Left lung (tissue), 10 donors: ENCODE results near the gene DIP2A. TPM values are rescaled to one million over a fixed set of nuclear protein-coding genes. Genes with fewer than 3 reads are reported as not detected.

ENCODE experiments used
- ATAC-seq: fragments of 200-7000 bp; cut with Tn5 transposase; one replicate; pipeline ENCODE4 v1.9.1; 2020; ENCODE audit warnings: moderate library complexity
- DNase-seq, 4 donors: peaks; one replicate each; pipeline ENCODE4 v3.0.0-alpha.2; 2013 to 2020
- H3K27ac ChIP-seq, 2 donors: fragments of 200-600 bp; sonication (generic) in 1 of 2; one replicate each; pipeline versions ENCODE4 v1.5.0 to v1.8.0; 2020 to 2021
- H3K27me3 ChIP-seq, 2 donors: fragments of 200-600 bp; sonication (generic) in 1 of 2; one replicate each; pipeline versions ENCODE4 v1.5.0 to v1.8.0; 2020 to 2021
- H3K36me3 ChIP-seq, 2 donors: fragments of 200-600 bp; sonication (generic) in 1 of 2; one replicate each; pipeline versions ENCODE4 v1.5.0 to v1.8.0; 2020 to 2021
- H3K4me1 ChIP-seq, 2 donors: fragments of 200-600 bp; one replicate each; pipeline ENCODE4 v1.8.0; 2021
- H3K4me3 ChIP-seq, 2 donors: fragments of 200-600 bp; sonication (generic) in 1 of 2; one replicate each; pipeline versions ENCODE4 v1.5.0 to v1.8.0; 2020 to 2021; ENCODE audit warnings: mild to moderate bottlenecking in 1 of 2
- H3K9me3 ChIP-seq, 2 donors: fragments of 200-600 bp; sonication (generic) in 1 of 2; one replicate each; pipeline versions ENCODE4 v1.5.0 to v1.8.0; 2020 to 2021
- CTCF ChIP-seq, 2 donors: fragments of 200-600 bp; sonication (generic) in 1 of 2; IDR thresholded peaks; one replicate each; pipeline versions ENCODE4 v1.5.0 to v1.8.0; 2021; ENCODE audit warnings: antibody characterized with exemption in 2 of 2
- intact Hi-C, 2 donors: fragments of 100-400 bp; cut with DNase I; formaldehyde crosslinking; loops; one replicate each; pipeline versions ENCODE4 v1.11.2 to v1.14.2; 2022
- polyA plus RNA-seq, 6 donors: library from polyadenylated mRNA; unstranded; fragments of 120-200 nt; gene quantifications; one replicate each; pipeline ENCODE4 v1.2.1, GENCODE V29; 2013; ENCODE audit not compliant: insufficient read length in 6 of 6
- total RNA-seq, 2 donors: library from RNA; stranded (reverse); fragmentation: NEBNext Ultra II Directional; extraction: Animal tissue kit (Norgen Biotek cat#: 25700); gene quantifications; one replicate each; pipeline ENCODE4 v1.2.1, GENCODE V29; 2021
- donor health status: DM: no; HTN: yes; CAD: no.
- donor health status: DM: no; HTN: no; CAD: no.

Gene DIP2A
- total and polyA plus RNA-seq, 8 donors: 31.5 to 75.3 (median 62.6) TPM

- Histone ChIP-seq H3K4me1 (no peaks in the 10 kb centered on the region), H3K27ac (no peak overlapping the region), H3K27me3 (no peaks in the 10 kb centered on the region), H3K4me3 (no peak overlapping the region), H3K9me3 (no peaks in the 10 kb centered on the region), H3K36me3 (peaks cover 0 to 95% of the 10 kb centered on the region in 2 donors)
- TF ChIP-seq CTCF (IDR thresholded peaks at IDR 0.05): no peak
- ATAC-seq (no peak), DNase-seq (no peak)
- intact Hi-C loops: no loop called here
Measured at GRCh38 chr21:46543306-46543705, 84.6 kb downstream of the DIP2A start.

- no peaks in the 10 kb centered on the region for H3K27me3 ChIP-seq
- no peak for DNase-seq
- no peak overlapping the region for H3K27ac ChIP-seq
- H3K4me3 ChIP-seq: no peak overlapping the region
- no peak for ATAC-seq
- TF ChIP-seq CTCF (IDR thresholded peaks at IDR 0.05): no peak
- H3K4me1 ChIP-seq: no peaks in the 10 kb centered on the region
- intact Hi-C loops: no loop called here
- H3K36me3 ChIP-seq: peaks cover 0 to 88% of the 10 kb centered on the region in 2 donors
- H3K9me3 ChIP-seq: no peaks in the 10 kb centered on the region
Measured at GRCh38 chr21:46544003-46544402, 85.3 kb downstream of the DIP2A start.

GRCh38 chr21:46544824-46545223 lies 86.1 kb downstream of the DIP2A start:
- Histone ChIP-seq H3K4me1 (peaks cover 0 to under 1% of the 10 kb centered on the region in 2 donors), H3K27me3 (no peaks in the 10 kb centered on the region), H3K36me3 (peaks cover 0 to 84% of the 10 kb centered on the region in 2 donors), H3K27ac (no peak overlapping the region), H3K4me3 (no peak overlapping the region), H3K9me3 (no peaks in the 10 kb centered on the region)
- intact Hi-C loops: no loop called here
- ATAC-seq: no peak
- DNase-seq: no peak
- no peak for TF ChIP-seq CTCF (IDR thresholded peaks at IDR 0.05)

- peaks cover 0 to 83% of the 10 kb centered on the region in 2 donors for H3K36me3 ChIP-seq
- ATAC-seq: no peak
- no peak for DNase-seq
Measured at GRCh38 chr21:46545363-46545762, 86.7 kb downstream of the DIP2A start.

GRCh38 chr21:46545911-46546310 lies 87.2 kb downstream of the DIP2A start:
- intact Hi-C loops: no loop called here
- ATAC-seq: no peak
- Histone ChIP-seq H3K36me3 (peaks cover 0 to 82% of the 10 kb centered on the region in 2 donors), H3K4me1 (peaks cover 0 to 7% of the 10 kb centered on the region in 2 donors), H3K9me3 (no peaks in the 10 kb centered on the region), H3K27ac (no peak overlapping the region), H3K4me3 (no peak overlapping the region), H3K27me3 (no peaks in the 10 kb centered on the region)
- no peak for TF ChIP-seq CTCF (IDR thresholded peaks at IDR 0.05)
- no peak for DNase-seq

More at GRCh38 chr21:46545363-46545762, 86.7 kb downstream of the DIP2A start:
- H3K4me3 ChIP-seq: no peak overlapping the region
- H3K27me3 ChIP-seq: no peaks in the 10 kb centered on the region
- no peak overlapping the region for H3K27ac ChIP-seq
- no peaks in the 10 kb centered on the region for H3K9me3 ChIP-seq
- H3K4me1 ChIP-seq: peaks cover 0 to 5% of the 10 kb centered on the region in 2 donors
- intact Hi-C loops: no loop called here
- no peak for TF ChIP-seq CTCF (IDR thresholded peaks at IDR 0.05)
